Tibial artery (tissue), 4 donors: ENCODE measurements around the gene OR4C46.
"Not testable (repeated sequence)": the region's sequence is repeated elsewhere in the genome, so short reads cannot be mapped to it uniquely, and the experiment has no call there.

Experiments
- DNase-seq, 2 donors: peaks; one replicate each; pipeline ENCODE4 v3.0.0-alpha.2; 2019
- H3K27ac ChIP-seq, 2 donors: fragments of 200-600 bp; sonication (generic) in 1 of 2; 1 replicate in 1 of 2; 2 replicates in 1 of 2; pipeline ENCODE4 v1.5.1; 2018 to 2019; ENCODE audit warnings: mild to moderate bottlenecking in 1 of 2
- H3K27me3 ChIP-seq, 2 donors: fragments of 200-600 bp; sonication (generic) in 1 of 2; one replicate each; pipeline versions ENCODE4 v1.5.1 to v1.6.0; 2016 to 2019
- H3K36me3 ChIP-seq, 3 donors: fragments of 200-600 bp; sonication (generic) in 2 of 3; one replicate each; pipeline ENCODE4 v1.5.1; 2016 to 2019; ENCODE audit warnings: mild to moderate bottlenecking in 2 of 3
- H3K4me1 ChIP-seq, 4 donors: fragments of 200-600 bp; sonication (generic) in 2 of 4; 1 replicate in 3 of 4; 2 replicates in 1 of 4; pipeline ENCODE4 v1.5.1; 2016 to 2019
- H3K4me3 ChIP-seq, 2 donors: fragments of 200-600 bp; sonication (generic) in 1 of 2; 1 replicate in 1 of 2; 2 replicates in 1 of 2; pipeline ENCODE4 v1.5.1; 2018 to 2019; ENCODE audit warnings: mild to moderate bottlenecking in 2 of 2
- H3K9me3 ChIP-seq, 3 donors: fragments of 200-600 bp; sonication (generic) in 1 of 3; one replicate each; pipeline ENCODE4 v1.5.1; 2016 to 2019
- intact Hi-C: fragments of 100-400 bp; cut with DNase I; formaldehyde crosslinking; loops from one replicate; pipeline ENCODE4 v1.15.0; 2023; ENCODE audit warnings: low total_unique reads
- TF ChIP-seq, protein P1 (sequence below), 2 experiments: fragments of 200-600 bp in 1 of 2; fragments of 450-650 bp in 1 of 2; IDR thresholded peaks; one replicate each; pipeline ENCODE4 v1.5.1; 2017 to 2019; ENCODE audit warnings: antibody characterized with exemption in 2 of 2, mild to moderate bottlenecking in 1 of 2, moderate library complexity in 1 of 2

The OR4C46 gene

DNA sequence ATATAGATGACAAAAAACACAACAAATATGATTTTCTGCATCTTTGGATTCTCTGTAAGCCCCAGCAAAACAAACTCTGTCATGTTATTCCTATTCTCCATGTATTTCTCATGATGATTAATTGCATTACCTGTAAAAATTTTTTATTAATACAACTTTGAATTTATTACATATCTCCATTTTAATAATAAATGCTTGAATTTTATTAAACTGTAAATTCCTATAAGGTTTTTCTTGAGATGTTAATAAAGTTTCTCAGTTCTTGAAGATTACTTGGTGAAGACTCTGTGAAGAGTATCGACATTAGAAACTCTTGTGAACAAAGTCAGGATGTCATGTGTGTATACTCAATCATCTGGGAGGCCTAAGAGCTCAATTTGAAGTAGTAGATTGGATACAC, at the start of gene OR4C46:
Gene OR4C46 (minus strand): TSS at position 101 of the 400 bp plus-strand sequence. CDS start 0 bp downstream, at position 101.
- intact Hi-C loops = no loop called here
- H3K9me3 ChIP-seq = no peaks in the 10 kb centered on the region
- TF ChIP-seq, protein P1, sequence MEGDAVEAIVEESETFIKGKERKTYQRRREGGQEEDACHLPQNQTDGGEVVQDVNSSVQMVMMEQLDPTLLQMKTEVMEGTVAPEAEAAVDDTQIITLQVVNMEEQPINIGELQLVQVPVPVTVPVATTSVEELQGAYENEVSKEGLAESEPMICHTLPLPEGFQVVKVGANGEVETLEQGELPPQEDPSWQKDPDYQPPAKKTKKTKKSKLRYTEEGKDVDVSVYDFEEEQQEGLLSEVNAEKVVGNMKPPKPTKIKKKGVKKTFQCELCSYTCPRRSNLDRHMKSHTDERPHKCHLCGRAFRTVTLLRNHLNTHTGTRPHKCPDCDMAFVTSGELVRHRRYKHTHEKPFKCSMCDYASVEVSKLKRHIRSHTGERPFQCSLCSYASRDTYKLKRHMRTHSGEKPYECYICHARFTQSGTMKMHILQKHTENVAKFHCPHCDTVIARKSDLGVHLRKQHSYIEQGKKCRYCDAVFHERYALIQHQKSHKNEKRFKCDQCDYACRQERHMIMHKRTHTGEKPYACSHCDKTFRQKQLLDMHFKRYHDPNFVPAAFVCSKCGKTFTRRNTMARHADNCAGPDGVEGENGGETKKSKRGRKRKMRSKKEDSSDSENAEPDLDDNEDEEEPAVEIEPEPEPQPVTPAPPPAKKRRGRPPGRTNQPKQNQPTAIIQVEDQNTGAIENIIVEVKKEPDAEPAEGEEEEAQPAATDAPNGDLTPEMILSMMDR (IDR thresholded peaks at IDR 0.05) = no peak
- H3K4me1 ChIP-seq = no peaks in the 10 kb centered on the region
- H3K4me3 ChIP-seq = no peak within 1 kb of the TSS
- no peaks in the 10 kb centered on the region for H3K36me3 ChIP-seq
- DNase-seq = no peak
- no peaks in the 10 kb centered on the region for H3K27me3 ChIP-seq
- H3K27ac ChIP-seq = no peak within 1 kb of the TSS

DNA sequence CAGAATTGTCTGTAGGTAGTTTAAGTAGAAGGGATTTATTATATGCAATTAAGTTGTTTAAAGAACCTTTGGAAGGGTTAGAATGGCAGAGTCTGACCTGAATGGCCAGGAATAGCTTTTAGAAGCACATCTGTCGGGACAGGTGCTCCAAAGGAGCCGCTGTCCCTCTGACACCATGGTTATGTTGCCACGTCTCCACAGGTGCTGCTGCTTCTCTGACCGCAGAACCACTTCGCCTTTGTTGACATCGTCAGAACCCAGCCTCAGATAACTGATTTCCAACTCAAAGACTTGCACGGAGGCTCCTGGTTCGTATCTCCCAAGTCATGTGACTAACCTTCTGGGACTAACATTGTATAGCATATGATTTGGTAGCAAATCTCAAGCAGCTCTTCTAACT, 41.8 kb upstream of the OR4C46 start:
- DNase-seq, intact Hi-C loops: not testable (repeated sequence)

DNA sequence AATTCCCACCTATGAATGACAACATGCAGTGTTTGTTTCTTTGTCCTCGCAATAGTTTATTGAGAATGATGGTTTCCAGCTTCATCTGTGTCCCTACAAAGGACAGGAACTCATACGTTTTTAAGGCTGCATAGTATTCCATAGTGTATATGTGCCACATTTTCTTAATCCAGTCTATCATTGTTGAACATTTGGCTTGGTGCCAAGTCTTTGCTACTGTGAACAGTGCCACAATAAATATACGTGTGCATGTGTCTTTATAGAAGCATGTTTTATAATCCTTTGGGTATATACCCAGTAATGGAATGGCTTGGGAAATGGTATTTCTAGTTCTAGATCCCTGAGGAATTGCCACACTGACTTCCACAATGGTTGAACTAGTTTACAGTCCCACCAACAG, 42.4 kb downstream of the OR4C46 start:
- H3K27ac ChIP-seq, H3K27me3 ChIP-seq, DNase-seq, H3K36me3 ChIP-seq, H3K4me1 ChIP-seq, H3K4me3 ChIP-seq, intact Hi-C loops: not testable (repeated sequence)
- H3K9me3 ChIP-seq = peaks cover 0 to 34% (median 33%) of the 10 kb centered on the region in 3 donors

More for the DNA sequence above, 41.8 kb upstream of the OR4C46 start:
- not testable (repeated sequence) for H3K27ac ChIP-seq, H3K4me1 ChIP-seq, H3K9me3 ChIP-seq, H3K36me3 ChIP-seq, H3K27me3 ChIP-seq, H3K4me3 ChIP-seq

DNA sequence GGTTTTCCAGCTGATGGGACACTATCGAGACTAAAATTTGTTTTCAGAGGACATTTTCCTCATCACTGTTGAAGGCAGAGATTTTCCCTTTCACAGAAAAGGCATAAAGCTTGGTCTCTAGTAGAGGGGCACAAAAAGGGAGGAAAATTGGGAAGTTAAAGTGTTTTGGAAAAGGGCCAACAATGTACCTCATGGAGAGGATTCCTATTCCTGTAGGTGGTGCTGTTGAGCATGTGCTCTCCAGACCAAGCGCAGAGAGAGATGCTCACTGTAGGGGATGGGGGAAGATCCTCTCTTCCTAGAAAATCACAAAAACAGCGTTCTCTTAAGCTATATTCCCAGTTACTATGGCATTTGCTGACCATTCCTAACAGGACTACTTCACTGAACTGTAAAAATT, 44.9 kb downstream of the OR4C46 start:
- TF ChIP-seq, protein P1 (IDR thresholded peaks at IDR 0.05) = no peak
- intact Hi-C loops = no loop called here

DNA sequence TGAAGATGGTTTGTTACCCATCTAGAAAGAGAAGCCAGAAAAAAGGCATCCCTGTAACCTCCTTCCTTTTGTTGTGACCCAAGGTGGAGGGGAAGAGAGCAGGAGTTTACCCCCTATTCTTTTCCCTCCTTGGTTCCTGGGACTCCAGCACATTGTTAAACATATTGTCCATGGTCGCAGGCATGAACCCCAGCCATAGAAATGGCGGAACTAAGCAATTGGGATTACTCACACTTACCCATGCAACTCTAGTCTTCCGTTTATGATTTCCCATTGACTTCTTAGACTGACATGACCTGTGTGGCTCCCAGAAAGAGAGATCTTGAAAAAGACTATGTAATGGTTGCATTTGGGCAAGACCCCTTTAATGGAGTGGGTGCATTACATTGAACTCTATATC, 45.4 kb downstream of the OR4C46 start:
- no peak for DNase-seq
- TF ChIP-seq, protein P1 (IDR thresholded peaks at IDR 0.05) = no peak

More for the DNA sequence above, 44.9 kb downstream of the OR4C46 start:
- no peaks in the 10 kb centered on the region for H3K4me1 ChIP-seq
- H3K36me3 ChIP-seq = no peaks in the 10 kb centered on the region
- H3K27ac ChIP-seq = no peak overlapping the region
- no peak overlapping the region for H3K4me3 ChIP-seq
- no peak for DNase-seq
- H3K27me3 ChIP-seq = no peaks in the 10 kb centered on the region
- peaks cover 0 to 38% (median 37%) of the 10 kb centered on the region in 3 donors for H3K9me3 ChIP-seq

More for the DNA sequence above, 45.4 kb downstream of the OR4C46 start:
- no peaks in the 10 kb centered on the region for H3K36me3 ChIP-seq
- no peaks in the 10 kb centered on the region for H3K4me1 ChIP-seq
- peaks cover 0 to 38% (median 37%) of the 10 kb centered on the region in 3 donors for H3K9me3 ChIP-seq
- H3K4me3 ChIP-seq = no peak overlapping the region
- intact Hi-C loops = no loop called here
- no peak overlapping the region for H3K27ac ChIP-seq
- H3K27me3 ChIP-seq = no peaks in the 10 kb centered on the region
